ENCODE measurements around the gene PDE11A. TPM values are rescaled to one million over a fixed set of nuclear protein-coding genes. Genes with fewer than 3 reads are reported as not detected.
A peak's percentile ranks its signal among the peaks of the same experiment; 100 is the strongest.

Gene PDE11A
- total and polyA plus RNA-seq, 2 experiments from 2014 or later: 0.34 to 0.86 TPM

DNA sequence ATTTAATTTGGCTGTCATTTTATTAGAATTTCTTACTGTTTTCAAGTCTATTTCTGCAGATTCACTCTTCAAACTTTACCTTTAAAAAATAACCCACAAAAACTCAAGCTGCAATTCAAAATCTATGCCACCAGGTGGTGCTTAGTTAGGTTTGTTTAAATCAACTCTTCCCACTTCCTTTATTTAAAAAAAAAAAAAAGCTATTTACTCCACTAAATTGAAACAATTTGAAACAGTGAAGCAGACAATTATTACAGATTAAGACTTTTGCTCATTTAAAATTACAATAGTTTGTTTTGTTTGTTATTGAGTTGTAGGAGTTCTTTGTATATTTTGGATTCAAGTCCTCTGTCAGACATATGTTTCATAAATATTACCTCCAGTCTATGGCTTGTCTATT lies 300.0 kb downstream of the PDE11A start:
- H3K9me2 ChIP-seq (ENCODE audit: insufficient read depth): no peaks in the 10 kb centered on the region
- no peak overlapping the region for H3K27ac ChIP-seq
- peak; percentile 54 for DNase-seq
- H3K4me2 ChIP-seq (ENCODE audit: unreplicated experiment): no peak overlapping the region
- no peak overlapping the region for H3K4me3 ChIP-seq
- no peaks in the 10 kb centered on the region for H3K79me2 ChIP-seq (ENCODE audit: insufficient read depth)
- no peak overlapping the region for H2AFZ ChIP-seq
- in situ Hi-C loops (cut with MboI): no loop called here
- TF ChIP-seq EZH2phosphoT487 (IDR thresholded peaks at IDR 0.05; ENCODE audit: insufficient read depth, low read depth) (no peak), EZH2 (IDR thresholded peaks at IDR 0.05; ENCODE audit: insufficient read depth, poor library complexity, severe bottlenecking) (no peak)
- no peaks in the 10 kb centered on the region for H3K4me1 ChIP-seq (ENCODE audit: insufficient read depth)
- no peaks in the 10 kb centered on the region for H3K36me3 ChIP-seq (ENCODE audit: low read depth)
- no peak overlapping the region for H3K9ac ChIP-seq
- H3F3A ChIP-seq (ENCODE audit: insufficient read depth): no peaks in the 10 kb centered on the region
- no peaks in the 10 kb centered on the region for H3K9me3 ChIP-seq (ENCODE audit: low read depth)
- H4K20me1 ChIP-seq (ENCODE audit: insufficient read depth): no peaks in the 10 kb centered on the region
- H3K27me3 ChIP-seq (replicated peaks; ENCODE audit: insufficient read depth): peaks cover 28% of the 10 kb centered on the region

DNA sequence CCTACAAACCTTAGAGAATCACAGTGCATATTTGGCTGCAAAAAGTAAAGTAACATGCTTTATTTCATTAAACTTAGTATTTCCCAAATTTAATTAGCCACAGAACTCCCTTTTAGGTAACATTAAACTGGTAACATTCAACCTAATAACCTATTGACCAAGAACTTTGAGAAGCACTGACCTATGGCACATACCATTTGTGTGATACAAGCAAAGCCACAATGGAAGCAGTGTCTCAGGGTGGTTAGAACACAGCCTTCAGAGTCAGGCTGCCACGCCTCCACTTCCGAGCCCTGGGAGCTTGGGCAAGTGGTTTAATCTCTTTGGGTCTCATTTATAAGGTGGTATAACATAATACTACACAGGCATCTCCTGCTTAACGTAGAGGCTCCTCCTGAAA lies 301.4 kb downstream of the PDE11A start:
- H3F3A ChIP-seq (ENCODE audit: insufficient read depth): no peaks in the 10 kb centered on the region
- in situ Hi-C loops (cut with MboI): no loop called here
- no peak overlapping the region for H3K4me3 ChIP-seq
- no peaks in the 10 kb centered on the region for H3K9me2 ChIP-seq (ENCODE audit: insufficient read depth)
- H4K20me1 ChIP-seq (ENCODE audit: insufficient read depth): no peaks in the 10 kb centered on the region
- no peak overlapping the region for H2AFZ ChIP-seq
- no peak for DNase-seq
- H3K9me3 ChIP-seq (ENCODE audit: low read depth): no peaks in the 10 kb centered on the region
- TF ChIP-seq EZH2 (IDR thresholded peaks at IDR 0.05; ENCODE audit: insufficient read depth, poor library complexity, severe bottlenecking): no peak
- TF ChIP-seq EZH2phosphoT487 (IDR thresholded peaks at IDR 0.05; ENCODE audit: insufficient read depth, low read depth): no peak
- peaks cover 21% of the 10 kb centered on the region for H3K27me3 ChIP-seq (replicated peaks; ENCODE audit: insufficient read depth)
- H3K9ac ChIP-seq: no peak overlapping the region
- H3K79me2 ChIP-seq (ENCODE audit: insufficient read depth): no peaks in the 10 kb centered on the region
- no peaks in the 10 kb centered on the region for H3K4me1 ChIP-seq (ENCODE audit: insufficient read depth)
- H3K27ac ChIP-seq: no peak overlapping the region
- WGBS, 2 experiments (ENCODE audit: low coverage in 1 of 2, low lambda C conversion rate in 2 of 2, missing lambda C conversion rate in 2 of 2): 74 to 75% methylated on average over 3 of the region's 3 CpGs
- no peak overlapping the region for H3K4me2 ChIP-seq (ENCODE audit: unreplicated experiment)
- no peaks in the 10 kb centered on the region for H3K36me3 ChIP-seq (ENCODE audit: low read depth)

DNA sequence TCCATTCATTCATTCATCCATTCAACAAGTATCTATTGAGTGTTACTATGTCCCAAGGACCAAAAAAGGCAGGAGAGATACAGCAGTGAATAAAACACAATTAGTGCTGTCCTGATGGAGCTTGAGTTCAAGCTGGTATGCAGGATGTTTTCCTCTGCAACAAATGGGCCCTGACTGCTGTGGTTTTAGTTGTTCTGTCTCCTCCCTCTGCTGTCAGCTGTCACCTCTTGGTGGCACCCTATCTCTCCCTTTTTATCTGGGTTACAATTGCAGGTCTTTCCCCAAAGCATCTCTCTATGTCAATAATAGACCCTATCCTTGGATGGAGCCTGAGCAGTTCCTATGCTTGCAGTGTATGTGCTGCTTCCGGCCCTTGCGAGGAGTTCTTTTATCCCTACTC lies 304.8 kb downstream of the PDE11A start:
- TF ChIP-seq EZH2 (IDR thresholded peaks at IDR 0.05; ENCODE audit: insufficient read depth, poor library complexity, severe bottlenecking) (no peak), EZH2phosphoT487 (IDR thresholded peaks at IDR 0.05; ENCODE audit: insufficient read depth, low read depth) (no peak)
- Histone ChIP-seq H3K4me2 (ENCODE audit: unreplicated experiment) (no peak overlapping the region), H4K20me1 (ENCODE audit: insufficient read depth) (no peaks in the 10 kb centered on the region), H3K9me2 (ENCODE audit: insufficient read depth) (no peaks in the 10 kb centered on the region), H2AFZ (no peak overlapping the region), H3K4me1 (ENCODE audit: insufficient read depth) (no peaks in the 10 kb centered on the region), H3F3A (ENCODE audit: insufficient read depth) (no peaks in the 10 kb centered on the region), H3K27ac (no peak overlapping the region), H3K9ac (no peak overlapping the region), H3K9me3 (ENCODE audit: low read depth) (no peaks in the 10 kb centered on the region), H3K4me3 (no peak overlapping the region), H3K79me2 (ENCODE audit: insufficient read depth) (no peaks in the 10 kb centered on the region), H3K27me3 (replicated peaks; ENCODE audit: insufficient read depth) (no peaks in the 10 kb centered on the region), H3K36me3 (ENCODE audit: low read depth) (no peaks in the 10 kb centered on the region)
- in situ Hi-C loops (cut with MboI): no loop called here
- 100% methylated on average over 2 of the region's 2 CpGs for WGBS, 2 experiments (ENCODE audit: low coverage in 1 of 2, low lambda C conversion rate in 2 of 2, missing lambda C conversion rate in 2 of 2)
- DNase-seq: no peak

- no peaks in the 10 kb centered on the region for H3K79me2 ChIP-seq (ENCODE audit: insufficient read depth)
- no peak overlapping the region for H3K4me2 ChIP-seq (ENCODE audit: unreplicated experiment)
- TF ChIP-seq EZH2phosphoT487 (IDR thresholded peaks at IDR 0.05; ENCODE audit: insufficient read depth, low read depth) (no peak), EZH2 (IDR thresholded peaks at IDR 0.05; ENCODE audit: insufficient read depth, poor library complexity, severe bottlenecking) (no peak)
- no peaks in the 10 kb centered on the region for H3K4me1 ChIP-seq (ENCODE audit: insufficient read depth)
- no peak overlapping the region for H3K27ac ChIP-seq
- H3K9ac ChIP-seq: no peak overlapping the region
- no peak overlapping the region for H2AFZ ChIP-seq
- peak; percentile 8 for DNase-seq
- H3K27me3 ChIP-seq (replicated peaks; ENCODE audit: insufficient read depth): no peaks in the 10 kb centered on the region
- no peaks in the 10 kb centered on the region for H3F3A ChIP-seq (ENCODE audit: insufficient read depth)
- H3K9me2 ChIP-seq (ENCODE audit: insufficient read depth): no peaks in the 10 kb centered on the region
- 78 to 86% methylated on average over 2 of the region's 2 CpGs for WGBS, 2 experiments (ENCODE audit: low coverage in 1 of 2, low lambda C conversion rate in 2 of 2, missing lambda C conversion rate in 2 of 2)
- in situ Hi-C loops (cut with MboI): no loop called here
- H3K36me3 ChIP-seq (ENCODE audit: low read depth): no peaks in the 10 kb centered on the region
- H3K9me3 ChIP-seq (ENCODE audit: low read depth): no peaks in the 10 kb centered on the region
- no peaks in the 10 kb centered on the region for H4K20me1 ChIP-seq (ENCODE audit: insufficient read depth)
- no peak overlapping the region for H3K4me3 ChIP-seq
Measured at GRCh38 chr2:177765698-177766097, 306.9 kb downstream of the PDE11A start.

Data from GM23248 (cell line).